ENCODE data around the gene CLSTN2.

Gene CLSTN2

GRCh38 chr3:140294058-140294457, 359.1 kb downstream of the CLSTN2 start:
- no peak overlapping the region for H3K27ac ChIP-seq (ENCODE audit: low read depth, low read length)

DNA sequence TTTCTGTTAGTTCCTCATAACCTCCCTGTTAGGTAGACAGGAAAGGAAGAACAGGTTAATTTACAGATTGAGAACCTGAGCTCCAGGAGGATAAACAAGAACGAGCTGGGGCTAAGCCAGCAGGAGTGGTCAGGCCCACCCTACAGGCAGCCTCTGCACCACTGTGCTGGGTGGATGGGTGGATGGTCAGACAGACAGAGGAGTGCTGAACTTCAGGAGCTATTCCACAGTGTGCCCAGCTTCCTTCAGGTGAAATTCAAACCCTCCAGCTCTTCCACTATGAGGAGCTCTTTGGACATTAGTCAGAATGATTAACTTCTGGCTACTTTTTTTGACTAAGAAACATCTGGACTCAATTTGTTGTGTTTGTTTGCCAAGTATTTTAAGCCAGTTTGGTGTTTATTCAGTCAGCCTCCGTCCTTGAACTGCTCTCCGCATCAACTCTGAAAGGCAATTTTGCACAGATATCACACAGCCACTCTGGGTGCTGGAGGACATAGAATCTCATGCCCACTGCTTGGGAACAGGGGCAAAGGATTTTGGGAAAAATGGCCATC, 361.9 kb downstream of the CLSTN2 start:
- no peaks in the 10 kb centered on the region for H3K36me3 ChIP-seq (ENCODE audit: control insufficient read depth, low read length)
- H3K79me2 ChIP-seq (ENCODE audit: control insufficient read depth, low read length): no peaks in the 10 kb centered on the region
- H3F3A ChIP-seq (ENCODE audit: control insufficient read depth, insufficient read depth): no peaks in the 10 kb centered on the region
- TF ChIP-seq EZH2phosphoT487 (IDR thresholded peaks at IDR 0.05; ENCODE audit: borderline replicate concordance, low read length): no peak
- TF ChIP-seq CTCF (IDR thresholded peaks at IDR 0.05; ENCODE audit: low read depth, low read length, poor library complexity, severe bottlenecking): no peak
- no peaks in the 10 kb centered on the region for H3K27me3 ChIP-seq (ENCODE audit: control insufficient read depth, low read length)
- H3K4me2 ChIP-seq (ENCODE audit: low read length): no peak overlapping the region
- no peaks in the 10 kb centered on the region for H4K20me1 ChIP-seq (ENCODE audit: control insufficient read depth, insufficient read depth, low read depth, low read length)
- no peak overlapping the region for H3K4me3 ChIP-seq (ENCODE audit: low read length)
- no peaks in the 10 kb centered on the region for H3K9me3 ChIP-seq (ENCODE audit: control insufficient read depth, insufficient read depth, low read length)
- no peak overlapping the region for H3K27ac ChIP-seq (ENCODE audit: low read depth, low read length)
- H3K9me2 ChIP-seq (replicated peaks; ENCODE audit: control insufficient read depth, low read length): no peaks in the 10 kb centered on the region
- no peaks in the 10 kb centered on the region for H3K4me1 ChIP-seq (ENCODE audit: control insufficient read depth, low read length)

More at GRCh38 chr3:140294058-140294457, 359.1 kb downstream of the CLSTN2 start:
- Histone ChIP-seq H3K4me3 (ENCODE audit: low read length) (no peak overlapping the region), H3F3A (ENCODE audit: control insufficient read depth, insufficient read depth) (no peaks in the 10 kb centered on the region), H3K9me2 (replicated peaks; ENCODE audit: control insufficient read depth, low read length) (no peaks in the 10 kb centered on the region), H3K27me3 (ENCODE audit: control insufficient read depth, low read length) (no peaks in the 10 kb centered on the region), H3K79me2 (ENCODE audit: control insufficient read depth, low read length) (no peaks in the 10 kb centered on the region), H3K9me3 (ENCODE audit: control insufficient read depth, insufficient read depth, low read length) (no peaks in the 10 kb centered on the region), H3K4me2 (ENCODE audit: low read length) (no peak overlapping the region), H3K36me3 (ENCODE audit: control insufficient read depth, low read length) (no peaks in the 10 kb centered on the region), H3K4me1 (ENCODE audit: control insufficient read depth, low read length) (no peaks in the 10 kb centered on the region), H4K20me1 (ENCODE audit: control insufficient read depth, insufficient read depth, low read depth, low read length) (no peaks in the 10 kb centered on the region)
- TF ChIP-seq CTCF (IDR thresholded peaks at IDR 0.05; ENCODE audit: low read depth, low read length, poor library complexity, severe bottlenecking) (no peak), EZH2phosphoT487 (IDR thresholded peaks at IDR 0.05; ENCODE audit: borderline replicate concordance, low read length) (no peak)

- Histone ChIP-seq H3K4me3 (ENCODE audit: low read length) (no peak overlapping the region), H3K4me1 (ENCODE audit: control insufficient read depth, low read length) (no peaks in the 10 kb centered on the region), H3K27ac (ENCODE audit: low read depth, low read length) (no peak overlapping the region), H3K9me2 (replicated peaks; ENCODE audit: control insufficient read depth, low read length) (no peaks in the 10 kb centered on the region), H4K20me1 (ENCODE audit: control insufficient read depth, insufficient read depth, low read depth, low read length) (no peaks in the 10 kb centered on the region), H3F3A (ENCODE audit: control insufficient read depth, insufficient read depth) (no peaks in the 10 kb centered on the region), H3K36me3 (ENCODE audit: control insufficient read depth, low read length) (no peaks in the 10 kb centered on the region), H3K4me2 (ENCODE audit: low read length) (no peak overlapping the region), H3K9me3 (ENCODE audit: control insufficient read depth, insufficient read depth, low read length) (no peaks in the 10 kb centered on the region), H3K79me2 (ENCODE audit: control insufficient read depth, low read length) (no peaks in the 10 kb centered on the region), H3K27me3 (ENCODE audit: control insufficient read depth, low read length) (no peaks in the 10 kb centered on the region)
- TF ChIP-seq CTCF (IDR thresholded peaks at IDR 0.05; ENCODE audit: low read depth, low read length, poor library complexity, severe bottlenecking): no peak
- no peak for TF ChIP-seq EZH2phosphoT487 (IDR thresholded peaks at IDR 0.05; ENCODE audit: borderline replicate concordance, low read length)
These were observed 363.1 kb downstream of the CLSTN2 start for GRCh38 chr3:140298043-140298442.

All from DOHH2 (cell line).